SK-N-SH (cell line): ENCODE measurements around the gene ACKR3.

Source experiments
- EZH2phosphoT487 ChIP-seq: fragments of 200-600 bp; sonication (generic); IDR thresholded peaks from 2 replicates; pipeline ENCODE4 v1.6.1; 2017; ENCODE audit warnings: low read depth, mixed run types, mild to moderate bottlenecking, antibody characterized with exemption, moderate library complexity, borderline replicate concordance
- JUND ChIP-seq: IDR thresholded peaks from 2 replicates; pipeline ENCODE4 v1.4.0; 2012
- POLR2AphosphoS5 ChIP-seq: IDR thresholded peaks from 2 replicates; pipeline ENCODE4 v1.6.1; 2012; ENCODE audit warnings: low read depth, low read length
- TF ChIP-seq, protein P1 (sequence below): fragments of 200-600 bp; sonication (generic); IDR thresholded peaks from 2 replicates; pipeline ENCODE4 v1.6.1; 2017; ENCODE audit warnings: antibody characterized with exemption, mild to moderate bottlenecking, moderate library complexity

DNA sequence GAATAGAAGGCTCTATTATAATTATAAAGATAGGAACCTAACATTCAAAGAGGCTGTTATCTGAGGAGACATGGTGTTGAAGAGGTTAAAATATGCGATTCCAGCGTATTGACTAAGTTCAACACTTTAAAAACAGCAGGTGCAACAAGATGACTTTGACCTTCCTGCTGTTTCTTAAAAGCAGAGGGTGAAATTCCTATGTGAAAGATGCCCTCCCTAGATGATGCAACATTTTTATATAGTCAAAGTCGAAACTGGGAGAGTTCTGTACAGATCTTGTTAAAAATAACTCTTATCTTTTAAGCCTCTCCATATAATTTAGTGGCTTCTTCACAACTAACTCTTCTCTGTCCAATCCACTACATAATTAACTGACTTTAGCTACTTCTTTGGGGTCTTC lies 4.4 kb upstream of the ACKR3 start:
- TF ChIP-seq EZH2phosphoT487 (no peak), POLR2AphosphoS5 (no peak), JUND (no peak)
- TF ChIP-seq, protein P1, sequence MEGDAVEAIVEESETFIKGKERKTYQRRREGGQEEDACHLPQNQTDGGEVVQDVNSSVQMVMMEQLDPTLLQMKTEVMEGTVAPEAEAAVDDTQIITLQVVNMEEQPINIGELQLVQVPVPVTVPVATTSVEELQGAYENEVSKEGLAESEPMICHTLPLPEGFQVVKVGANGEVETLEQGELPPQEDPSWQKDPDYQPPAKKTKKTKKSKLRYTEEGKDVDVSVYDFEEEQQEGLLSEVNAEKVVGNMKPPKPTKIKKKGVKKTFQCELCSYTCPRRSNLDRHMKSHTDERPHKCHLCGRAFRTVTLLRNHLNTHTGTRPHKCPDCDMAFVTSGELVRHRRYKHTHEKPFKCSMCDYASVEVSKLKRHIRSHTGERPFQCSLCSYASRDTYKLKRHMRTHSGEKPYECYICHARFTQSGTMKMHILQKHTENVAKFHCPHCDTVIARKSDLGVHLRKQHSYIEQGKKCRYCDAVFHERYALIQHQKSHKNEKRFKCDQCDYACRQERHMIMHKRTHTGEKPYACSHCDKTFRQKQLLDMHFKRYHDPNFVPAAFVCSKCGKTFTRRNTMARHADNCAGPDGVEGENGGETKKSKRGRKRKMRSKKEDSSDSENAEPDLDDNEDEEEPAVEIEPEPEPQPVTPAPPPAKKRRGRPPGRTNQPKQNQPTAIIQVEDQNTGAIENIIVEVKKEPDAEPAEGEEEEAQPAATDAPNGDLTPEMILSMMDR = no peak
